ENCODE measurements around the gene UTP15.

GRCh38 chr5:73625372-73625943 lies 59.9 kb downstream of the UTP15 start:
- no peak for TF ChIP-seq EP300 (IDR thresholded peaks at IDR 0.05)
- TF ChIP-seq, protein P1, sequence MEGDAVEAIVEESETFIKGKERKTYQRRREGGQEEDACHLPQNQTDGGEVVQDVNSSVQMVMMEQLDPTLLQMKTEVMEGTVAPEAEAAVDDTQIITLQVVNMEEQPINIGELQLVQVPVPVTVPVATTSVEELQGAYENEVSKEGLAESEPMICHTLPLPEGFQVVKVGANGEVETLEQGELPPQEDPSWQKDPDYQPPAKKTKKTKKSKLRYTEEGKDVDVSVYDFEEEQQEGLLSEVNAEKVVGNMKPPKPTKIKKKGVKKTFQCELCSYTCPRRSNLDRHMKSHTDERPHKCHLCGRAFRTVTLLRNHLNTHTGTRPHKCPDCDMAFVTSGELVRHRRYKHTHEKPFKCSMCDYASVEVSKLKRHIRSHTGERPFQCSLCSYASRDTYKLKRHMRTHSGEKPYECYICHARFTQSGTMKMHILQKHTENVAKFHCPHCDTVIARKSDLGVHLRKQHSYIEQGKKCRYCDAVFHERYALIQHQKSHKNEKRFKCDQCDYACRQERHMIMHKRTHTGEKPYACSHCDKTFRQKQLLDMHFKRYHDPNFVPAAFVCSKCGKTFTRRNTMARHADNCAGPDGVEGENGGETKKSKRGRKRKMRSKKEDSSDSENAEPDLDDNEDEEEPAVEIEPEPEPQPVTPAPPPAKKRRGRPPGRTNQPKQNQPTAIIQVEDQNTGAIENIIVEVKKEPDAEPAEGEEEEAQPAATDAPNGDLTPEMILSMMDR (IDR thresholded peaks at IDR 0.05): peak in 1 of 4 experiments; percentile 11

All from gastroesophageal sphincter (tissue), 3 donors.